Fibroblast of lung (primary cell): ENCODE measurements around the gene PAM16.

Source experiments
- EZH2 ChIP-seq: IDR thresholded peaks from 2 replicates; pipeline ENCODE4 v1.5.1; 2012; ENCODE audit warnings: low read length, control low read depth, mild to moderate bottlenecking; ENCODE audit errors: missing control alignments
- TF ChIP-seq, protein P1 (sequence below), 2 donors: IDR thresholded peaks in 1 of 2; conservative IDR thresholded peaks in 1 of 2; 1 replicate in 1 of 2; 2 replicates in 1 of 2; pipeline ENCODE4 v1.5.1; 2011 to 2012; ENCODE audit warnings: low read length in 2 of 2, control low read depth in 1 of 2, inconsistent platforms in 1 of 2, low read depth in 1 of 2, mild to moderate bottlenecking in 1 of 2

- no peak for TF ChIP-seq EZH2
- TF ChIP-seq, protein P1, sequence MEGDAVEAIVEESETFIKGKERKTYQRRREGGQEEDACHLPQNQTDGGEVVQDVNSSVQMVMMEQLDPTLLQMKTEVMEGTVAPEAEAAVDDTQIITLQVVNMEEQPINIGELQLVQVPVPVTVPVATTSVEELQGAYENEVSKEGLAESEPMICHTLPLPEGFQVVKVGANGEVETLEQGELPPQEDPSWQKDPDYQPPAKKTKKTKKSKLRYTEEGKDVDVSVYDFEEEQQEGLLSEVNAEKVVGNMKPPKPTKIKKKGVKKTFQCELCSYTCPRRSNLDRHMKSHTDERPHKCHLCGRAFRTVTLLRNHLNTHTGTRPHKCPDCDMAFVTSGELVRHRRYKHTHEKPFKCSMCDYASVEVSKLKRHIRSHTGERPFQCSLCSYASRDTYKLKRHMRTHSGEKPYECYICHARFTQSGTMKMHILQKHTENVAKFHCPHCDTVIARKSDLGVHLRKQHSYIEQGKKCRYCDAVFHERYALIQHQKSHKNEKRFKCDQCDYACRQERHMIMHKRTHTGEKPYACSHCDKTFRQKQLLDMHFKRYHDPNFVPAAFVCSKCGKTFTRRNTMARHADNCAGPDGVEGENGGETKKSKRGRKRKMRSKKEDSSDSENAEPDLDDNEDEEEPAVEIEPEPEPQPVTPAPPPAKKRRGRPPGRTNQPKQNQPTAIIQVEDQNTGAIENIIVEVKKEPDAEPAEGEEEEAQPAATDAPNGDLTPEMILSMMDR (conservative IDR thresholded peaks at IDR 0.05 in 1 of 2, IDR thresholded peaks at IDR 0.05 in 1 of 2; ENCODE audit: low read depth in 1 of 2, low read length in 2 of 2) = no peak
Measured at GRCh38 chr16:4316864-4317531, 34.1 kb downstream of the PAM16 start.
